SK-MEL-5 (cell line): Measurements from ENCODE around the gene KIFC3. TPM values are rescaled to one million over a fixed set of nuclear protein-coding genes. Genes with fewer than 3 reads are reported as not detected.

ENCODE experiments used
- small RNA-seq, 2 experiments: library from RNA; depleted of rRNA; stranded (forward); fragments of <200 nt; gene quantifications; one replicate each; pipeline ENCODE3, GENCODE V24; 2014
- total RNA-seq: library from RNA; depleted of rRNA; stranded (reverse); fragments of >200 nt; shearing (Covaris generic); gene quantifications from 2 replicates; pipeline ENCODE4 v1.2.3, GENCODE V29; 2014; rRNA removed

The KIFC3 gene
- total RNA-seq, 1 experiment from 2014 or later = 68.1 TPM

Small RNA genes within 50 kb of the gene (small RNA-seq; reads per million reads assigned to genes)
- gene MIR6772 = 0 to 0.10 reads per million in 2 experiments
- 0 to 0.05 reads per million in 2 experiments for gene RNU6-20P

Other genes starting within 250 kb of the KIFC3 start
- gene ADGRG1, start 173.9 kb downstream of the KIFC3 start, total RNA-seq = 14.4 and 17.3 TPM in 2 replicates
- not detected in 2 replicates for gene ADGRG3, start 134.2 kb downstream of the KIFC3 start, total RNA-seq
- gene DRC7, start 107.7 kb downstream of the KIFC3 start, total RNA-seq = not detected in 2 replicates
- gene KATNB1, start 66.7 kb downstream of the KIFC3 start, total RNA-seq = 19.3 and 20.2 TPM in 2 replicates
- not detected in 2 replicates for gene CNGB1, start 168.6 kb upstream of the KIFC3 start, total RNA-seq
- gene ZNF319, start 198.2 kb upstream of the KIFC3 start, total RNA-seq = 1.7 and 1.9 TPM in 2 replicates
- 8.8 and 10.2 TPM in 2 replicates for gene USB1, start 198.9 kb upstream of the KIFC3 start, total RNA-seq
- 7.3 and 9.1 TPM in 2 replicates for gene MMP15, start 223.3 kb upstream of the KIFC3 start, total RNA-seq